SJSA1 (cell line): Measurements from ENCODE around the gene THRAP3. TPM values are rescaled to one million over a fixed set of nuclear protein-coding genes. Genes with fewer than 3 reads are reported as not detected.
A peak's percentile ranks its signal among the peaks of the same experiment; 100 is the strongest.

ENCODE experiments used
- DNase-seq, 2 experiments: peaks; one replicate each; pipeline ENCODE4 v3.0.0-alpha.2; 2015 to 2020; ENCODE audit warnings: low spot score in 2 of 2, low read depth in 1 of 2
- H3K27ac ChIP-seq: fragments of 250-450 bp; sonication (Bioruptor Pico); 2 replicates; pipeline ENCODE4 v1.5.1; 2020; ENCODE audit warnings: mild to moderate bottlenecking, moderate library complexity
- H3K27me3 ChIP-seq: fragments of 250-450 bp; sonication (Bioruptor Pico); replicated peaks from 2 replicates; pipeline ENCODE4 v1.5.1; 2020; ENCODE audit warnings: mild to moderate bottlenecking, moderate library complexity
- H3K36me3 ChIP-seq: fragments of 250-450 bp; sonication (Bioruptor Pico); 2 replicates; pipeline ENCODE4 v1.5.1; 2020; ENCODE audit warnings: mild to moderate bottlenecking
- H3K4me1 ChIP-seq: fragments of 250-450 bp; sonication (Bioruptor Pico); replicated peaks from 2 replicates; pipeline ENCODE4 v1.6.1; 2021; ENCODE audit warnings: mild to moderate bottlenecking
- H3K4me3 ChIP-seq: fragments of 250-450 bp; sonication (Bioruptor Pico); 2 replicates; pipeline ENCODE4 v1.5.1; 2020; ENCODE audit warnings: mild to moderate bottlenecking
- H3K9me3 ChIP-seq: fragments of 250-450 bp; sonication (Bioruptor Pico); replicated peaks from 2 replicates; pipeline ENCODE4 v1.5.1; 2020; ENCODE audit warnings: mild to moderate bottlenecking
- total RNA-seq: library from RNA; depleted of rRNA; stranded (reverse); fragments of >200 nt; shearing (Covaris generic); gene quantifications from 2 replicates; pipeline ENCODE4 v1.2.3, GENCODE V29; 2014; rRNA removed

Gene THRAP3, protein sequence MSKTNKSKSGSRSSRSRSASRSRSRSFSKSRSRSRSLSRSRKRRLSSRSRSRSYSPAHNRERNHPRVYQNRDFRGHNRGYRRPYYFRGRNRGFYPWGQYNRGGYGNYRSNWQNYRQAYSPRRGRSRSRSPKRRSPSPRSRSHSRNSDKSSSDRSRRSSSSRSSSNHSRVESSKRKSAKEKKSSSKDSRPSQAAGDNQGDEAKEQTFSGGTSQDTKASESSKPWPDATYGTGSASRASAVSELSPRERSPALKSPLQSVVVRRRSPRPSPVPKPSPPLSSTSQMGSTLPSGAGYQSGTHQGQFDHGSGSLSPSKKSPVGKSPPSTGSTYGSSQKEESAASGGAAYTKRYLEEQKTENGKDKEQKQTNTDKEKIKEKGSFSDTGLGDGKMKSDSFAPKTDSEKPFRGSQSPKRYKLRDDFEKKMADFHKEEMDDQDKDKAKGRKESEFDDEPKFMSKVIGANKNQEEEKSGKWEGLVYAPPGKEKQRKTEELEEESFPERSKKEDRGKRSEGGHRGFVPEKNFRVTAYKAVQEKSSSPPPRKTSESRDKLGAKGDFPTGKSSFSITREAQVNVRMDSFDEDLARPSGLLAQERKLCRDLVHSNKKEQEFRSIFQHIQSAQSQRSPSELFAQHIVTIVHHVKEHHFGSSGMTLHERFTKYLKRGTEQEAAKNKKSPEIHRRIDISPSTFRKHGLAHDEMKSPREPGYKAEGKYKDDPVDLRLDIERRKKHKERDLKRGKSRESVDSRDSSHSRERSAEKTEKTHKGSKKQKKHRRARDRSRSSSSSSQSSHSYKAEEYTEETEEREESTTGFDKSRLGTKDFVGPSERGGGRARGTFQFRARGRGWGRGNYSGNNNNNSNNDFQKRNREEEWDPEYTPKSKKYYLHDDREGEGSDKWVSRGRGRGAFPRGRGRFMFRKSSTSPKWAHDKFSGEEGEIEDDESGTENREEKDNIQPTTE
- 61.6 and 66.1 TPM in 2 replicates for total RNA-seq

DNA sequence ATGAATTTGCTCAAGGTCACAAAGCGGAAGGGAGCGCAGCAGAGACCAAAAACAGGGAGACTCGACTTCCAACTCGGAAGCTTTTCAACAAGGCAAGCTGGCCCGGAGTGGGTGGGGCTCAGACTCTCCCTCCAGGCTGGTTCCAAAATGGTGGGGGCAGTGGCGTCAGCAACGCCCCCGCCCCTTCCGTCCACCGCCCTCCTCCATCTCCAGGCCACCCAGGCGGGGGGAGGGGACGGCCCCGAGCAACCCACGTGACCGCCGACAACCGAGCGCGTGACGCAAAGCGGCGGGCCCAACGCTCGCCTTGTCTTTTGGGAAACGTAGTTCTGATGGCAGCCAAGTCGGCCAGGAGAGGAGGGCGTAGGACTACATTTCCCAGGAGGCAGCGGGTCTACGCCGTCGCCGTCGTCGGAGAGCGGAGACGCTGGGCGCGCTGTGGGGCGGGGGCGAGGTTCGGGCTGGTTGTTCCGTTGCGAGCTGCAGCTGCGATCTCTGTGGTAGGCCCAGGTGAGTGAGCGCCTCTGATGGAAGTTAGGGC is at the start of gene THRAP3:
THRAP3 (plus strand) TSS at position 448 of the 541 bp plus-strand sequence. CDS start 58,121 bp downstream, outside the sequence.
- H3K4me3 ChIP-seq = peak within 1 kb of the TSS; percentile 66
- peak; percentile 100 for DNase-seq
- peak within 1 kb of the TSS; percentile 83 for H3K27ac ChIP-seq
- peaks cover 3% of the 10 kb centered on the region for H3K4me1 ChIP-seq
- H3K27me3 ChIP-seq = no peaks in the 10 kb centered on the region
- no peaks in the 10 kb centered on the region for H3K9me3 ChIP-seq
- peaks cover 40% of the 10 kb centered on the region for H3K36me3 ChIP-seq

DNA sequence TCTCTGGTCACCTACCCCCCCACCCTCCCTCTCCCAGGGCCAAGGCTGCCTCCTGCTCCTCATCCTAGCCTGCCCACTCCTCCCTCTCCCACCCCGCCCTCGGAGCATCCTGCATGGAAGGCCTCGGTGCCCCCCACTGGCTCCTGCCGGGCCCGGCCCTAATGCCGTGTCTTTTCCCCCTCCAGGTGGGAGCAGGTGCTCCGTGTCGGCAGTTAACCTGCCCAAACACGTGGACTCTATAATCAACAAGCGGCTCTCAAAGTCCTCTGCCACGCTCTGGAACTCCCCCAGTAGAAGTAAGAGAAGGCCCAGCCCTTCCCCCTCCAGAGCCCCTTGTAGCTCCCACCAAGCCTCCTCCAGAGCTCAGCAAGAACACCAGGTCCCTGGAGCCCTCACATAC is 49.5 kb upstream of the THRAP3 start:
- Histone ChIP-seq H3K4me3 (no peak overlapping the region), H3K4me1 (peaks cover 9% of the 10 kb centered on the region), H3K9me3 (no peaks in the 10 kb centered on the region), H3K36me3 (peaks cover 94% of the 10 kb centered on the region), H3K27me3 (no peaks in the 10 kb centered on the region), H3K27ac (no peak overlapping the region)
- DNase-seq = no peak

DNA sequence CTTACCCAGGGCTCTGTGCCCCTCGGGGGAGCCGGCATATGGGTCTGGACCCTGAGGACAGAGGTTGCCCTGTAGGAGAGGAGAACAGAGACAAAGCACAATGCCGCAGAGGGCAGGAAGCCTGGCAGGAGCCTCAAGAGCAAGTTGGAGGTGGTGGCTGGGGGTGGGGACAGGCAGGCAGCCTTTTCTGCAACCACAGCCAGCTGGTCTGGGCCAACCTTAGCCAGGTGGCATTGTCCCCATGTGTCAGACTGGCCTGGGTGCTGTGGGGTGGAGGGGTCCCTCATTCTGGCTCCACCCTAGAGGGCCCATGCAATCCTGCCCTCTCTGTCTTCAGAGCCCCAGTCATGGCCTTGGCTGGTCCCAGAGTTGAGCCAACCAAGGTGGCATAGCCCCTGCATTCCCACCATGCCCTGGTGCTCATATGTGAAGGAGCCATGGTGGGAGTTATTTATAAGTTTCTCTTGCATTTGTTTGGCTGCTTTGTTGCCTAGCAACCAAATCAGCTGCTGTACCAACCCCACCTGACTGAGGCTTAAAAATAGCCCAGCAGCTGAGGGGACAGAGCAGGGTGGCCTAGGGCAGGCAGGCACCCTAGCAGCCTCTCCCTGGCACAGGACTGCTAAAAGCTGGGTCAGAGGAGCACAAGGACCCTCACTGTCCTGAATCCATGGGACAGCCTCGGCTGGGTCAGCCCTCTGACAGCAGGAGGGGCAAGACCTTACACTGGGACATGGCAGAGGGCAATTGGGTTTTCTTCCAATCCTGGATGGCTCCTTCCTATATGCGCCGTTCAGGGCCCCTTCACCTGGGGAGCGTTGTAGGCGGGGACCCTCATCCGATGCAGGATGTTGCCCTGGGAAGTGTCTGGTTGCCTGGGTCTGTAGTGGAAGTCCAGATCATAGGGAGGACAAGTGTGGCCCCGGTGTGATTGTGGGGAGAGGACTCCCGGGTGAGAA is 48.8 kb upstream of the THRAP3 start:
- Histone ChIP-seq H3K36me3 (peaks cover 96% of the 10 kb centered on the region), H3K4me3 (no peak overlapping the region), H3K4me1 (peaks cover 9% of the 10 kb centered on the region), H3K27me3 (no peaks in the 10 kb centered on the region), H3K9me3 (no peaks in the 10 kb centered on the region), H3K27ac (no peak overlapping the region)
- no peak for DNase-seq

DNA sequence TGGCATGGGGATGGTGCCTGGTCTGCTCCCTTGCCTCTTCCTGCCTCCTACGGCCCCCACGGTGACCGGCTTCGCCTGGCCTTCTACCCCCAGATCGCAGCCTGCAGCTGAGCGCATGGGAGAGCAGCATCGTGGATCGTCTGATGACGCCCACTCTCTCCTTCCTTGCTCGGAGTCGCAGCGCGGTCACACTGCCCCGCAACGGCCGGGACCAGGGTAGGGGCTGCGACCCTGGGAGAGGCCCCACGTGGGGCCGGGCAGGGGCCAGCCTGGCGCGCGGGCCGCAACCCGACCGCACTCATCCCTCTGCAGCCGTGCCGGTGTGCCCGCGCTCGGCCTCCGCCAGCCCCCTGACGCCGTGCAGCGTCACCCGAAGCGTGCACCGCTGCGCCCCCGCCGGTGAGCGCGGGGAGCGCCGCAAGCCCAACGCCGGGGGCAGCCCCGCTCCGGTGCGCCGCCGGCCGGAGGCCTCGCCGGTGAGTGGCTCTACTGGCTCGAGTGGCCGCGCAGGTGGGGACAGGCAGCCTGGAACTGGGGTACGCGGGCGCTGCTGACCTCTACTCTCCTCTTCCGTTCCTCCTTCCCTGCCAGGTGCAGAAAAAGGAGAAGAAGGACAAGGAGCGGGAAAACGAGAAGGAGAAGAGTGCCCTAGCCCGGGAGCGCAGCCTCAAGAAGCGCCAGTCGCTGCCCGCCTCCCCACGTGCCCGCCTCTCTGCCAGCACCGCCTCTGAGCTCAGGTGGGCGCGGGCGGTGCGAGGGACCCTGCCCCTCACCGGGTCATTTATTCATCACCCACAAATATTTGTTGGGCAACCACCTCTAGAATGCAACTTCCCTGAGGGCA is 47.9 kb upstream of the THRAP3 start:
- Histone ChIP-seq H3K4me1 (peaks cover 9% of the 10 kb centered on the region), H3K27me3 (no peaks in the 10 kb centered on the region), H3K36me3 (peaks cover 96% of the 10 kb centered on the region), H3K27ac (no peak overlapping the region), H3K9me3 (no peaks in the 10 kb centered on the region), H3K4me3 (no peak overlapping the region)
- DNase-seq = no peak

DNA sequence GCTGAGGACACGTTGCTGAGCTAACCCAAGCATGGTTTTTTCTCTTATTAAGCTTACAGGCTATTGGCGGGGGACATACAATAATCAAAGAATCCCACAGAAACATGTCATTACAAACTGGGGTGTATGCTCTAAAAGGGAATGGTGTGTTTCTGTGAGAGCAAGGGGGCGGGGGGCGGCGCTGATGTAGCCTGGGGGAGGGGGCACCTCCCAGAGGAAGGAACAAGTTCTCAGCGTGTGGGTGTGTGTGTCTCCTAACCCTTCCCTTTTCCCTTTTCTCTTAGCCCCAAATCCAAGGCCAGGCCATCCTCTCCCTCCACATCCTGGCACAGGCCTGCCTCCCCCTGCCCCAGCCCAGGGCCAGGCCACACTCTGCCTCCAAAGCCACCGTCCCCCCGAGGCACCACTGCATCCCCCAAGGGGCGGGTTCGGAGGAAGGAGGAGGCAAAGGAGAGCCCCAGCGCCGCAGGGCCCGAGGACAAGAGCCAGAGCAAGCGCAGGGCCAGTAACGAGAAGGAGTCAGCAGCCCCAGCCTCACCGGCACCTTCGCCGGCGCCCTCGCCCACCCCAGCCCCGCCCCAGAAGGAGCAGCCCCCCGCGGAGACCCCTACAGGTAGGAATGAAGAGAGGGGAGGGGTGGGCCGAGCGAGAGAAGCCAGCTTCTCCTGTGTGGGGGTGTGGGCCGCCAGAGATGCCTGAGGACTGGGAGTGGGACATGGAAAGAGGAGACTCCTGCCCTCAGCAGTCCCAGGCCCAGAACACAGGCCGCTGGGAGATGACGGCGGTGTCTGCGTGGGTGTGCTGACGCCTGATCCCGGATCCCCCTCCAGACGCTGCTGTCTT is 46.4 kb upstream of the THRAP3 start:
- Histone ChIP-seq H3K9me3 (no peaks in the 10 kb centered on the region), H3K4me1 (peaks cover 1% of the 10 kb centered on the region), H3K36me3 (peaks cover 91% of the 10 kb centered on the region), H3K27ac (no peak overlapping the region), H3K4me3 (no peak overlapping the region), H3K27me3 (no peaks in the 10 kb centered on the region)
- DNase-seq = no peak

DNA sequence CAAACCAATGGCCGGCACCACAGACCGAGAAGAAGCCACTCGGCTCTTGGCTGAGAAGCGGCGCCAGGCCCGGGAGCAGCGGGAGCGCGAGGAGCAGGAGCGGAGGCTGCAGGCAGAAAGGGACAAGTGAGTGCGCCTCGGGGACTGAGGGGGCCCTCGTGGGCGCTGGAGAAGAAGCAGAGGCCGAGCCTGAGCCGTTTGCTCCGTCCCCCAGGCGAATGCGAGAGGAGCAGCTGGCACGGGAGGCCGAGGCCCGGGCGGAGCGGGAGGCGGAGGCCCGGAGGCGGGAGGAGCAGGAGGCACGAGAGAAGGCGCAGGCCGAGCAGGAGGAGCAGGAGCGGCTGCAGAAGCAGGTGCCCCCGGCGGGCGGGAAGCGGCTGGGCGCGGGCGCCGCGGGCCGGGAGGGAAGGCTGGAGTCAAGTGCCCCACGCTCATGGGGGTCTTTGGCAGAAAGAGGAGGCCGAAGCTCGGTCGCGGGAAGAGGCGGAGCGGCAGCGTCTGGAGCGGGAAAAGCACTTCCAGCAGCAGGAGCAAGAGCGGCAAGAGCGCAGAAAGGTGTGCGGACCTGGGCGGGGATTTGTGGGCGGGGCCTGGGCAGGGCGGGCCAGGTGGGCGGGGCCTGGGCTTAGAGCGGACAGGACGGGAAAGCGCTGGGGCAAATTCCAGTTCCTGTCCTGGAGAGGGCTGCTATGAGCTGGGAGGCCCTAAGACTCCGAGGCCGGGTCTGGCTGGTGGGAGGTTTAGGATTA is 45.6 kb upstream of the THRAP3 start:
- H3K27me3 ChIP-seq = no peaks in the 10 kb centered on the region
- peaks cover 90% of the 10 kb centered on the region for H3K36me3 ChIP-seq
- DNase-seq = no peak
- no peak overlapping the region for H3K4me3 ChIP-seq
- H3K27ac ChIP-seq = no peak overlapping the region
- H3K4me1 ChIP-seq = no peaks in the 10 kb centered on the region
- H3K9me3 ChIP-seq = no peaks in the 10 kb centered on the region

DNA sequence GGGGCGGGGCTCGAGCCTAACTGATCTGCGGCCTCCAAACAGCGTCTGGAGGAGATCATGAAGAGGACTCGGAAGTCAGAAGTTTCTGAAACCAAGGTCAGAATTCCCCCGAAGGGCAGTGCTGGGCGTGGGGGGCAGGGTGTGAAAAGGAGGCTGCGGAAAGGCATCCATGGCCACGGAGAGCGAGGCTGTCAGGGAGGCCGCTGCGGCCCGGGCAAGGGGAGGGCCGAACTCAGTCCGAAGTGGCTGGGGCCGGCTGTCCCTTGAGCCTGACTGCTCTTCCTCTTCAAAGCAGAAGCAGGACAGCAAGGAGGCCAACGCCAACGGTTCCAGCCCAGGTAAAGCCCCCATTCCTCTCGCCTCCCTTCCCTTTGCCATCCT is 45.0 kb upstream of the THRAP3 start:
- no peaks in the 10 kb centered on the region for H3K9me3 ChIP-seq
- DNase-seq = no peak
- H3K36me3 ChIP-seq = peaks cover 85% of the 10 kb centered on the region

DNA sequence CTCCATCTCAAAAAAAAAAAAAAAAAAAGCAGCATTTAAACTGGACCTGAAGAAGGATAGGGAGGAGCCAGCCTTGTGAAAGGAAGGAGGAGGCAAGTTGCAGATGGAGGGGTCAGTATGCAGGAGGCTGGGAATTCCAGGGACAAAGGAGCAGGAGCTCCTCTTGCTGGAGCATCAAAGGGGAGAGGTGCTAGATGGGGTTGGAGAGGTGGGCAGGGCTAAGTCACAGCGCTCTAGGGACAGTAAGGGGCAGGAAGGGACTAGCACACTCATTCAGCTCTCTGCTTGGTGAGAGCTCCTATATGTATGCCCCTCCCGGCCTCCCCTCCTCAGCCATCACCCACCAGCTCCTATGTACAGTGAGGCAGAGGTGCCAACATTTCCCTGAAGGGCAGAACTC is 41.5 kb upstream of the THRAP3 start:
- Histone ChIP-seq H3K9me3 (no peaks in the 10 kb centered on the region), H3K36me3 (peaks cover 54% of the 10 kb centered on the region), H3K27ac (no peak overlapping the region), H3K27me3 (no peaks in the 10 kb centered on the region), H3K4me1 (peaks cover 3% of the 10 kb centered on the region), H3K4me3 (no peak overlapping the region)
- no peak for DNase-seq

More for the DNA sequence above, 45.0 kb upstream of the THRAP3 start:
- no peaks in the 10 kb centered on the region for H3K27me3 ChIP-seq
- no peak overlapping the region for H3K4me3 ChIP-seq
- no peak overlapping the region for H3K27ac ChIP-seq
- H3K4me1 ChIP-seq = no peaks in the 10 kb centered on the region

DNA sequence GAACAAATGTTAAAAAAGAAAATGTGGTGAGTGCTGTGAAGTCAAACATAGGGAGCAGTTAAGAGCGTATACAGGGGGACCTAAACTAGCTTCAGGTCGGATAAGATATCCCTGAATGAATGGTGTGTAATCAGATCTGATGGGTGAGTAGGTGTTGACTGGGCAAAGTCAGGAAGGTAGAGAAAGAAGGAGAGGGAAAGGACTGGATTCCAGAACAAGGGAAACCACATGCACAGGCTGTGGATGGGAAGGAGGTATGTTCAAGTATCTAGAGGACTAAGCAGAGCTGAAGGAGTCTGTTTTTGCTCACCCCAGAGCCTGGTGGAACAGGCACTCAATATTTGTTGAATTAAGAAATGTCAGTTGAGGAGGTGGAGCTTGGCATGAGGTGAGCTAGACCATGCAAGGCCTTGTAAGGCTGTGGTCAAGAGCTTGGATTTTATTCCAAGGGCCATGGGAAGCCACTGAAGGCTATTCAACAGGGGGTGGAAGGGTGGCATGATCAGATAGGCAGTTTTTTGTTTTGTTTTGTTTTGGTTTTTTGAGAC is 40.9 kb upstream of the THRAP3 start:
- no peak overlapping the region for H3K4me3 ChIP-seq
- H3K9me3 ChIP-seq = no peaks in the 10 kb centered on the region
- peaks cover 47% of the 10 kb centered on the region for H3K36me3 ChIP-seq
- H3K4me1 ChIP-seq = peaks cover 10% of the 10 kb centered on the region
- no peaks in the 10 kb centered on the region for H3K27me3 ChIP-seq
- no peak overlapping the region for H3K27ac ChIP-seq
- no peak for DNase-seq

DNA sequence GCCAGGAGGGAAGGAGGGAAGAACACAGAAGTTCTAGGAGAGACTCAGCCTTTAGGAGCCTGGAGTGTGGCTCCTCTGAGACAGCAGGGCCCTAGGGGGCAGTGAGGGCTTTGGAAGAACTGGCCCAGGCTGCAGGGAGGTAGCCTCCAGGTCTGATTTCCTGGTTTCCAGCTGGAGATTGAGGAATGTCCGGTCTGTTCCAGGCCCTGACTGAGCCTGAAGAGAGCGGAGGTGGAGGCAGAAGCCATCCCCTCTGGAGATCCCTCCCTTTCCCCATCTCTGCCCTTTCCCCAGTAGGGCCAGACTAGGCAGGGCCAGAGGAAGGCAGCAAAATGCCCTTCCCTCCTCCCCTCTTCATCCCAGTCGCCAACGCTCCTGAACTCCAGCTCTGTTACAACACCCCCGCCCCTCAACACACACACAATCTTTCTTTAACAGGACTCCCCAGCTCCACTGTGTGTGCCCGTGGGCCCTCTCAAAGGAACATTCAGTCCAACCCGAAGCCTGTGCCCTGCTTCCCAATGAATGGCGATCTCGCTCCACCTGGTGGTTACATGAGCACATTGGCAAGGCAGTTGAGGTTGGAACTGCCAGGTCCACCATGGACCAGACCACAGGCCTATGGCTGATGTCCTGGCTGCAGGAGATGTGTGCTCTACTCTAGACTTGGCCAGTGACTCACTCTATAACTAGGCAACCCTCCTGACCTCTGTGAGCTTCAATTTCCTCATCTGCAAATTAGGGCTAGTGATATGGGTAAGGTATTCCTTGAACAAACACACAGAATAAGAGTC is 36.2 kb upstream of the THRAP3 start:
- Histone ChIP-seq H3K27me3 (no peaks in the 10 kb centered on the region), H3K27ac (peak overlapping the region; percentile 59), H3K4me1 (peaks cover 10% of the 10 kb centered on the region), H3K36me3 (peaks cover 5% of the 10 kb centered on the region), H3K4me3 (no peak overlapping the region), H3K9me3 (no peaks in the 10 kb centered on the region)
- DNase-seq = peak; percentile 81 to 90
